HG03039 (cell line): Measurements from ENCODE around the gene OPRL1.
A peak's percentile ranks its signal among the peaks of the same experiment; 100 is the strongest.

Experiments used
- ATAC-seq: cut with Tn5 transposase; IDR thresholded peaks from one replicate; pipeline ENCODE4 v1.9.1; 2021; ENCODE audit warnings: mild to moderate bottlenecking, moderate library complexity; ENCODE audit not compliant: unreplicated experiment

OPRL1 gene

DNA sequence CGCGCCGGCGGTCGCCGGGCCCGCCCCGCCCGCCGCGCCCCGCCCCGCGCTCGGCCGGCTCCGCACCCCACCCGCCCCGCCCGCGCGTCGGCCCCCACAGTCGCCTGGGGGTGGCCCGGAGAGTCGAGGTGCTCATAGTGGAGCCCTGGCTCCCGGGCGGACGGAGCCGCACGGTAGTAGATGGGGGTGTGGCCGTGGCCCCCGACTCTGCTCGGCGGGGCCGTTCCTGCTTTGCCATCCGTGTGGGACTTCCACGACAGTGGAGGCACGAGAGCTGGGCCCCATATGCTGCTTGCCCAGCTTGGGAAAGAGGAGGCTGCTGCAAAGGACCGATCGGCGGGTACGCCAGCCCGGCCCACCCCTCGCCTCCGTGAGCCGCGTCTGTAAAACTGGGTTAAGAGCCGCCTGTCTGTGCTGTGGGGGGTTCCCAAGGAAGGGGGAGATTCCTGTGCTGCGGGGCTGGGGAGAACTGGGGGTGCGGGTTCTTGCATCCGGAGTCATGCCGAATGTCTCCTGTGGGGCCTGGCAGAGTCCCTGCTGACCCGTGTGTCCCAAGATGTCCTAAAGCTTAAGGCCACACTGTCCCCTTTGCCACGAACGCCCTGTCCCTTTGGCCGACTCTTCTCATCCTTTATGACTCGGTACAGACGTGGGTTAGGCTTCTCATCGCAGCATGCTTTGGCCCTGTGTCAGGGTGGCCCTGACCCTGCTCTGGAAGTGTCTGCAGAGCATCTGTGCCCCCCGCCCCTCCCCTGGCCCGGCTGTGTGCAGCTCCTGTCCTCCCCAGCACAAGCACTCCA, at the start of gene OPRL1:
Gene OPRL1 (plus strand): TSS at position 70 of the 800 bp plus-strand sequence. CDS start 12,639 bp downstream, outside the sequence.
- ATAC-seq = peak; percentile 36

GRCh38 chr20:64030371-64031134, 49.3 kb upstream of the OPRL1 start:
- ATAC-seq = no peak

- no peak for ATAC-seq
These were observed 48.0 kb upstream of the OPRL1 start for GRCh38 chr20:64031822-64032314.

- no peak for ATAC-seq
These were observed 46.9 kb upstream of the OPRL1 start for GRCh38 chr20:64032706-64033624.

DNA sequence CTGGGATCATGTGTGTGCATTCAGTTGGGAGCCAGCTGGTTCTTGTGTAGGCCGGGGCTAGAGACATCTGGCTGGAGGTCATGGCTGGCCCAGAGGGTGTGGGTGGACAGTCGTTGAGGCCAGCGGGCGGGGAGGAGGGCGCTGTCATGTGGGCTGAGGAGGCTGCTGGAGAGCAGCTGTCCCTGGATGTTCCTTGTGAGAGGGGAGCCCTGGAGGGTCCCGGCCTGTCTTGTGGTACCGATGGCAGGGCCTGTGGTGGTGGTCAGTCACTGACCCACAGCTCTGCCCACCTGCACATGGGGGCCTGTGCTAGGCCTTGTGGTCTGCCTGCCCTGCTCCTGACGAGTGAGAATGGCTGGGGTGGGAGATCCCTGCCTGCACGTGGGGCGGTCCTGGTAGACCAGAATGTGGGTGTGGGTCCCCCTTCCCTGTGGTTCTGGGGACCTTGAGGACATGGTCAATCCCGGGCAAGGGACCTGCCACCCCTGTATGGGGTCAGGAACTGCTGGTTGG, 45.8 kb upstream of the OPRL1 start:
- no peak for ATAC-seq

- no peak for ATAC-seq
These were observed 44.6 kb upstream of the OPRL1 start for GRCh38 chr20:64035066-64035932.

GRCh38 chr20:64035933-64036345, 43.9 kb upstream of the OPRL1 start, which contains the start of gene C20orf204:
C20orf204 (plus strand) TSS chr20:64036182; CDS start chr20:64036324, 142 bp downstream.
- ATAC-seq = no peak

GRCh38 chr20:64036346-64037198, 43.3 kb upstream of the OPRL1 start:
- ATAC-seq = no peak

- ATAC-seq = no peak
These were observed 42.7 kb upstream of the OPRL1 start for GRCh38 chr20:64037199-64037497.

DNA sequence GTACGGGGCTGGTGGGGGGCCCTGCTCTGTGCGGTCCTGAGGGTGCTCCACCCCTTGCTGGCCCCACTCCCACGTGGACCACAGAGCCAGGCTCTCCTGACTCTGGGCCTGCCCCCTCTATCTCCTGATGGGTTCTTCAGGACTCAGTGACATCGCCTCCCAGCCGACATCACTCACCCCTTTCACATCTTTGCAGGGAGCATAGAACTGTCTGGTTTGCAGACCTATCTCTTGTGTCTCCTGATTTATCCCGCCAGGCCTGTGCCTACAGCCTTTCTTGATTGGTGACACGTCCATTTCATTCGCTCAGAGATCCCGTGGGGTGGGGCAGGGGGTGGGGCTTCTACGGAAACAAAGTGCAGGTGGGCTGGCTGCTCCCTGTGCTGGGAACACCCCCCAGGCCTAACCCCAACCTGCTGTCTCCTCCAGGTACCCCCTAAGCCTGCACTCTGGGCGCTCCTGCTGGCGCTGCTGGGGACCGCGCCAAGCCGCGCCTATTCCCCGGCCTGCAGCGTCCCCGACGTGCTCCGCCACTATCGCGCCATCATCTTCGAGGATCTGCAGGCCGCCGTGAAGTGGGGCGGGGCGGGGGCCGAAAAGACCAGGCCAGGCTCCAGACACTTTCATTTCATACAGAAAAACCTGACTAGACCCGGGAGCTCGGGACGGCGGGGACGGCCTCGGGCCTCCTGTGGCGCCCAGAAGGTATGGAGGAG, 42.2 kb upstream of the OPRL1 start:
- no peak for ATAC-seq

GRCh38 chr20:64038224-64038564, 41.7 kb upstream of the OPRL1 start:
- peak; percentile 17 for ATAC-seq

DNA sequence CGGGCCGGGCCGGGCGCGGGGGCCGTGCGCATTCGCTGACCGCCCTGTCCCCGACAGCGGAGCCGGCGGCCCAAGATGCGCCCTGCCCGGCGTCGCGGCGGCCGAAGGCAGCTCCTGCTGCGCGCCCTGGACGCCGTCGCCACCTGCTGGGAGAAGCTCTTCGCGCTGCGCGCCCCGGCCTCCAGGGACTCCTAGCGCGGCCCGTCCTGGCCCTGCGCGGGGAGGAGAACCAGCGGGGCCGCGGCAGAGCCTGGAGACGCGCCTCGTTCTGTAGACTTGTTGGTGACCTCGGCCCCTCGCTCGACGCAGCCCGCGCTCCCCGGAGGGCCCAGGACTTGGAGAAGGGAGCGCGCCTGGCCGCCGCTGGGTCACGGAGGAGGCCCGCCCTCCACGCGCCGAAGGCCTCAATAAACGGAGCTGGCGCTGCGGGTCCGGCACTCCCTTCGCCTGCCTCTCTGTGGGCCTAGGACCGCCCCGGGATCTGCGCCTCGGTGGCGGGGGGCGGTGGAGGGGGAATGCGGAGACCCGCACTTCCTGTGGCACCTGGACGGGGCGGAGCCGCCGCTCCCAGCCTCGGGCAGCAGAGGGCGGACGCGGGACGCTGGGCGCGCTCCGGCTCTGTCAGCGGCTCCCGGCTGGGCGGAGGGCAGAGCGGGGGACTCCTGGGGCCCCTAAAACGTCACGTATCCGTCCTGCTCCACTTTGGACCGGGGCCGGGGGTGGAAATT, 41.2 kb upstream of the OPRL1 start:
- ATAC-seq = peak; percentile 41

GRCh38 chr20:64039293-64040160, 40.4 kb upstream of the OPRL1 start:
- no peak for ATAC-seq

DNA sequence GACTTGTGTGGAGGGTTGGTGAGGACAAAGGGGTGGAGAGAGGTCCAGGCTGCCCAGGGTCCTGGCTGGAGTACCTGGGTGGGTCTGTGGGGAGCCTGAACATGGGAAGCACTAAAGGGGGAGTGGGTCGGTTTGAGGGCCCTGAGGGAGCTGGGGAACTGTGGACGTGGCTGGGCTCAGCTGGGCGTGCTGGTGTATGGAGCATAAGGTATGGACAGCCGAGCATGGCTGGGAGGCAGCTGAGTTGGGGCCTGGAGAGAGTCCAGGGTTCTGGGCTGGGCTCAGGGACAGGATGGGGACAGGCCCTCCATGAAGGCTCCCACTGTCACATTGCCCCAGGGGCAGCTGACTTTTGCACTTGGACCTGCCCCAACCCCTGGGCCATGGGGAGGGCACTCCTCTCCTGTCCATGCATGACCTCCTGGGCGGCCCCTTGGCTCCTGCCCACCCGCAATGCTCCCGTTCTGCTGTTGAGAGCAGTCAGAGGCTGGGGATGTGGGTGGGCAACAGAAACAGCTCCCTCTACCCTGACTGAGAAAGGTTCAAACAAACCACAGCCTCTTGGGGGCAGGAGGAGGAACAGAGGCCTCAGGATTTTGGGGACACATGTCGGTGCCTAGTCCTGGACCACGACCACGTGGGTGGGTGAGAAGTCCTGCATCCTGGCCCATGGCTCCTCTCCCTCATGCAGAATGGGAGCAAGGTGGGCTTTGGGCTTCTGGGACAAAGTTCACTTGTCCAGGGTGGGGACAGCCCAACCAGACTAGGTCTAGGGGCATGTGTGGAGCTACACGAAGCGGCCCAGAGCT, 39.4 kb upstream of the OPRL1 start:
- ATAC-seq = no peak

GRCh38 chr20:64041040-64041780, 38.7 kb upstream of the OPRL1 start:
- ATAC-seq = no peak
